Measurements from ENCODE around the gene HSP90AB1. TPM values are rescaled to one million over a fixed set of nuclear protein-coding genes. Genes with fewer than 3 reads are reported as not detected.

Gene HSP90AB1
- 1,000 to 10,000 TPM; 2,498 to 2,524 TPM for total RNA-seq

DNA sequence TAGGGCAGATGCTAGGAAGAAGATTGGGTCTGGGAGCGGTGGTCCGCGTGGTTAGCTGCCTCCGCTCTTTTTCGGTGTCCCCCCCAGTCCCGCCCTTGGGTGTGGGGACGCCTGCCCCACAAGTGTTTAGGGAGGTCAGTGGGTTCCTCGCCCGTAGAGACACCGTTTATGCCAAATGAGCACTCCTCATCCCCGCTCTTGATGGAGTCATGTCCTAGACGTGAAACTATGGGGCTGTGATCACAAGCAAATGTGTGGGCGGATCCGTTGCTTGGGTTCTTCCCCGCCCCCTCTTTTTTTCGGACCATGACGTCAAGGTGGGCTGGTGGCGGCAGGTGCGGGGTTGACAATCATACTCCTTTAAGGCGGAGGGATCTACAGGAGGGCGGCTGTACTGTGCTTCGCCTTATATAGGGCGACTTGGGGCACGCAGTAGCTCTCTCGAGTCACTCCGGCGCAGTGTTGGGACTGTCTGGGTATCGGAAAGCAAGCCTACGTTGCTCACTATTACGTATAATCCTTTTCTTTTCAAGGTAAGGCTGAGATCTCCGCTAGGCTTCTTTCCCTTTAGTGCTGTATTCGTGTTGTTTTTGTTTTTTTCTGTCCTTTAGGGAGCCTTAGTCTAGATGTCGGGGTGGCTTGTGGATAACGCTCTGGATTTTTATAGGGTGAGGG is at the start of gene HSP90AB1:
HSP90AB1 (plus strand) TSS at position 439 of the 675 bp plus-strand sequence. CDS start 1,529 bp downstream, outside the sequence.
- Mint-ChIP-seq H3K4me3 (peak within 1 kb of the TSS; percentile 97), H3K4me1 (peaks cover 48% of the 10 kb centered on the region), H3K36me3 (peaks cover 51% of the 10 kb centered on the region), H3K27me3 (peaks cover 19% of the 10 kb centered on the region), H3K9me3 (no peaks in the 10 kb centered on the region), H3K27ac (peak within 1 kb of the TSS; percentile 100)
- peak; percentile 95 for DNase-seq

DNA sequence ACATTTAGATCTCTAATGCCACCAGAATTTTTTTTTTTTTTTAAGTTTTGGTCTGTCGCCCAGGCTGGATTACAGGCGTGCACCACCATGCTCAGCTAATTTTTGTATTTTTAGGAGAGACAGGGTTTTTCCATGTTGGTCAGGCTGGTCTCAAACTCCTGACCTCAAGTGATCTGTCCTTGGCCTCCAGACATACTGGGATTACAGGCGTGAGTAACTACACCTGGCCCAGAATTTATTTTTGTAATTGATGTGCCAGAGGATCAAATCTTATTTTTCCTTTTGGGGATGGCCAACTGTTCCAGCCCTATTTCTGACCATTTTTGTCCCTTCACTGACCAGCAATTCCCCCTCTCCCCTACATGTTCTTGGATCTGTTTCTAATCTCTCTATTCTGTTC is 48.2 kb upstream of the HSP90AB1 start:
- no peaks in the 10 kb centered on the region for H3K9me3 Mint-ChIP-seq
- H3K36me3 Mint-ChIP-seq = no peaks in the 10 kb centered on the region
- H3K27me3 Mint-ChIP-seq = no peaks in the 10 kb centered on the region
- H3K27ac Mint-ChIP-seq = no peak overlapping the region
- no peak overlapping the region for H3K4me3 Mint-ChIP-seq
- no peaks in the 10 kb centered on the region for H3K4me1 Mint-ChIP-seq
- no peak for DNase-seq

DNA sequence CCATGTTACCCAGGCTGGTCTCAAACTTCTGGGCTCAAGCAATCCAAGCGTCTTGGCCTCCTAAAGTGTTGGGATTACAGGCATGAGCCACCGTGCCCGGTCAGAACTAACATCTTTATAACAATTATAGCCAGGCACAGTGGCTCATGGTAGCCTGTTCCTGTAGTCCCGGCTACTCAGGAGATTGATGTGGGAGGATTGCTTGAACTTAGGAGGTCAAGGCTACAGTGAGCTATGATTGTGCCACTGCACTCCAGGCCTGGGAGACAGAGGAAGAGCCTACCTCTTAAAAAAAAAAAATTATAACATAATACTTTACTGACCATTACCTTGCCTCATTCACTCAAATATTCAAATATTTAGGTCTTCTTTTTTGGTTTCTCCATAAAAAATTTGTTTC is 47.0 kb upstream of the HSP90AB1 start:
- Mint-ChIP-seq H3K27me3 (no peaks in the 10 kb centered on the region), H3K36me3 (no peaks in the 10 kb centered on the region), H3K4me3 (no peak overlapping the region), H3K4me1 (no peaks in the 10 kb centered on the region), H3K9me3 (no peaks in the 10 kb centered on the region), H3K27ac (no peak overlapping the region)
- DNase-seq = no peak

GRCh38 chr6:44201200-44201599 is 45.7 kb upstream of the HSP90AB1 start:
- no peaks in the 10 kb centered on the region for H3K27me3 Mint-ChIP-seq
- H3K36me3 Mint-ChIP-seq = no peaks in the 10 kb centered on the region
- H3K27ac Mint-ChIP-seq = no peak overlapping the region
- H3K4me3 Mint-ChIP-seq = no peak overlapping the region
- no peak for DNase-seq
- H3K9me3 Mint-ChIP-seq = no peaks in the 10 kb centered on the region
- H3K4me1 Mint-ChIP-seq = no peaks in the 10 kb centered on the region

GRCh38 chr6:44201638-44202303 is 45.1 kb upstream of the HSP90AB1 start:
- DNase-seq = no peak
- H3K4me3 Mint-ChIP-seq = no peak overlapping the region
- H3K27me3 Mint-ChIP-seq = no peaks in the 10 kb centered on the region
- H3K4me1 Mint-ChIP-seq = no peaks in the 10 kb centered on the region
- H3K36me3 Mint-ChIP-seq = no peaks in the 10 kb centered on the region
- H3K9me3 Mint-ChIP-seq = no peaks in the 10 kb centered on the region
- no peak overlapping the region for H3K27ac Mint-ChIP-seq

DNA sequence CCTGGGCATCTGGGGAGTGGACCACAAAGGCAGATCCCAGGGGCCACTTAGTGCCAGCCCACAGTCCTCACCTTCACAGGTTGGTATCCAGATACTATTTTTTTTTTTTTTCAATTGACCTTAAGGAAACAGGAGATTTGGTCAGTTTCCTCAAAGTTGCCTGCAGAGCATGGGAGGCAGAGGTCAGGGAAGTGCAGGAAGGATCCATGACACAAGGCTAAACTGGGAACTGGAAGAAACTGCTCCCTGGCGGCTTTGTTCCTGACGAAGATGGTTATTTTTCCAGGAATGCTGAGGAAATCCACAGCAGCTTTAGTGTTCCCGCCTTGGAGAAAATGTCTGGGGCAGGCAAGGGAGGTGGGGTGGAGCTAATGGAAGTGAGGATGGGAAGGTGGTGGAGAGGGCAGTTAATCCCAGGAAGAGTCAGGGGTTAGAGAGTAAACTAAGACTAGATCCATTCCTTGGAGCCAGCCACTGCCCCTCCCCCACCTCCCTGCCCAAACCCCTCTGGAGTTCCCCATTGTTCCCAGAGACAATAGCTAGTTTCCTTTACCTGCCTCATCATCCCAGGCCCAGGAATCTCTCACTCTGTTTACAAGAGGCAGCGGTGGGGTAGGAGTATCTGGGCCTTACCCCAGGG is 44.4 kb upstream of the HSP90AB1 start:
- Mint-ChIP-seq H3K9me3 (no peaks in the 10 kb centered on the region), H3K4me1 (no peaks in the 10 kb centered on the region), H3K4me3 (no peak overlapping the region), H3K36me3 (no peaks in the 10 kb centered on the region), H3K27ac (no peak overlapping the region), H3K27me3 (no peaks in the 10 kb centered on the region)
- DNase-seq = no peak

- Mint-ChIP-seq H3K4me3 (no peak overlapping the region), H3K27me3 (no peaks in the 10 kb centered on the region), H3K4me1 (no peaks in the 10 kb centered on the region), H3K9me3 (no peaks in the 10 kb centered on the region), H3K27ac (no peak overlapping the region), H3K36me3 (no peaks in the 10 kb centered on the region)
- DNase-seq = no peak
These were observed 43.7 kb upstream of the HSP90AB1 start for GRCh38 chr6:44202972-44203750.

DNA sequence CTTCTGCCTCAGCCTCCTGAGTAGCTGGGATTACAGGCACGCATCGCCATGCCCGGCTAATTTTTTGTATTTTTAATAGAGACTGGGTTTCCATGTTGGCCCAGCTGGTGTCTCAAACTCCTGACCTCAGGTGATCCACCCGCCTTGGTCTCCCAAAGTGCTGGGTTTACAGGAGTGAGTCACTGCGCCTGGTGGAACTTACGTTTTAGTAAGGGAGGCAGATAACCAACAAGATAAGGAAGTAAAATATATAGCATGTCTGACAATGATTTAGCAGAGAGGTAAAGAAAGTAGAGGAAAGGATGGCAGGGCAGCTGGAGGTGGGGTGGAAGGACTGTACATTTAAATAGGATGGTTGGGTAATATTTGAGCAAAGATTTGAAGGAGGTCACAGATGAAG is 42.9 kb upstream of the HSP90AB1 start:
- Mint-ChIP-seq H3K4me3 (no peak overlapping the region), H3K9me3 (no peaks in the 10 kb centered on the region), H3K27ac (no peak overlapping the region), H3K36me3 (no peaks in the 10 kb centered on the region), H3K4me1 (no peaks in the 10 kb centered on the region), H3K27me3 (no peaks in the 10 kb centered on the region)
- no peak for DNase-seq

DNA sequence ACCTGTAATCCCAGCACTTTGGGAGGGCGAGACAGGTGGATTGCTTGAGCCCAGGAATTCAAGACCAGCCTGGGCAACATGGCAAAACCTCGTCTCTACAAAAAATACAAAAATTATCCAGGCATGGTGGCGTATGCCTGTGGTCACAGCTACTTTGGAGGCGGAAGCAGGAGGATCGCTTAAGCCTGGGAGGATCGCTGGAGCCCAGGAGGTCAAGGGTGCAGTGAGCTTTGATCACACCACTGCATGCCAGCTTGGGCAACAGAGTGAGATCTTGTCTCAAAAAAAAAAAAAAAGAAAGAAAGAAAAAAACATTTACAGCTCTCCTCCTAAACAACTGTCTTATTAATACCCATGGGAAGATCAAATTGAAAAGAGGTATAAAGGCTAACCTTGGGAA is 38.9 kb upstream of the HSP90AB1 start:
- no peaks in the 10 kb centered on the region for H3K27me3 Mint-ChIP-seq
- no peaks in the 10 kb centered on the region for H3K4me1 Mint-ChIP-seq
- no peaks in the 10 kb centered on the region for H3K9me3 Mint-ChIP-seq
- no peak for DNase-seq
- H3K27ac Mint-ChIP-seq = no peak overlapping the region
- no peaks in the 10 kb centered on the region for H3K36me3 Mint-ChIP-seq
- no peak overlapping the region for H3K4me3 Mint-ChIP-seq

DNA sequence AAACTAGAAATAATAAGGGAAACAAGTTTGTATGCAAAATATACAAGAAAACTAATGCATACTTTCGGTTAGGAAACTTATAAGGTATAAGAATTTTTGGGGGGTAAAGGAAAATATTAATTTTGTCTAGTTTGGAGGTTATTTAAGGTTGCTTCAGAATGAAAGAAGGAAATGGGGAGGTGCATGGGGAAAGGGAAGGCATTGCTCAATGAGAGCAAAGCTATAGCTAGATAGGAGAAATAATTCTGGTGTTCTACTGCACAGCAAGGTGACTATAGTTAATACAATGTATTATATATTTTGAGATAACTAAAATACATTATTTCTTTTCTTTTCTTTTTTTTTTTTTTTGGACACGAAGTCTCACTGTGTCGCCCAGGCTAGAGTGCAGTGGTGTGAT is 35.6 kb upstream of the HSP90AB1 start:
- DNase-seq = no peak
- Mint-ChIP-seq H3K36me3 (no peaks in the 10 kb centered on the region), H3K9me3 (no peaks in the 10 kb centered on the region), H3K4me1 (no peaks in the 10 kb centered on the region), H3K27ac (no peak overlapping the region), H3K27me3 (peaks cover 4% of the 10 kb centered on the region), H3K4me3 (no peak overlapping the region)

DNA sequence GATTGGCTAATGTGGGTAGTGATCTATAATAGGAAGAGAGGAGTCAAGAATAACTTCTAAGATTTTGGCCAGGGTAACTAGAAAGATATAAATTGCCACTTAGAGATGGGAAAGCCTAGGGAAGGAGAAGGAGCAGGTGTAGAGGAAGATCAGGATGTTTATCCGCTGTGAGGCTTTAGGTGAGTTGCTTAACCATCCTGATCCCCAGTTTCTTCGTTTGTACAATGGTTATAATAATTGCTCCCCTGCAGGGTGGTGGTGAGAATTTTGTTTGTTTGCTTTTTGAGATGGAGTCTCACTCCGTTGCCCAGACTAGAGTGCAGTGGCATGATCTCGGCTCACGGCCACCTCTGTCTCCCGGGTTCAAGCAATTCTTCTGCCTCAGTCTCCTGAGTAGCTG is 32.6 kb upstream of the HSP90AB1 start:
- no peaks in the 10 kb centered on the region for H3K36me3 Mint-ChIP-seq

DNA sequence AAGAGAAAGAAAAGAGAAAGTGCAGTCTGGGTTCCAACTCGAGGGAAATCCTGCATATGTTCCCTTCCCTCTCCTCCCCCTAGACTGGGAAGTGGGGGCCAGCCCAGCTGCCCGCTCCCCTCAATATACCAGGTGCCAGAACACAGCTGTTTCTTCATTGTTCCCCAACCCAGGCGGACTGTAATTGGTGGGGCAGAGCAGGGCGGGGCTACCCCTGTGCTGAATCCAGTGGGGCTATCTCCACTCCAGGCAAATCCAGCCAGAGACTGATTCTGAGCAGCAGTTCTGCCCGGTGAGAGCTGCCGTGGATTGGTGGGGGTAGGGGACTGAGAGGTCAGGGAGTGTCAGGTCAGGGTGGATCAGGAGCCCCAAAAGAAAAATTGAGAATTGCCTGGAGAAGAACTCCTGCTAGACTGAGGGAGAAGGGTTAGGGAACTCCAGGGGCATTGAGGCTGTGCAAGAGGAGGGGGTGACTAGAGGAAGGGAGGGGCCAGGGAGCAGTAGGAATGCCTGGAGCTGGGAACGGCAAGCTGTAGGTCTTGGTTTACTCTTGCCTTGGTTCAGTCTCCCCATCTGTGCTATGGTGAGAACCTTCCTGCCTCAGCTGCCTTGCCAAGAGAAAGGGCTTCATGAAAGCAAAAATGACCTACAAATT is 30.1 kb upstream of the HSP90AB1 start, which contains the start of gene MYMX:
MYMX (plus strand) TSS at position 250 of the 655 bp plus-strand sequence. CDS start 546 bp downstream, outside the sequence.
- Mint-ChIP-seq H3K36me3 (no peaks in the 10 kb centered on the region), H3K27ac (no peak within 1 kb of the TSS), H3K27me3 (peaks cover 12% of the 10 kb centered on the region), H3K4me1 (peaks cover 16% of the 10 kb centered on the region), H3K4me3 (no peak within 1 kb of the TSS), H3K9me3 (no peaks in the 10 kb centered on the region)
- DNase-seq = no peak

More for the DNA sequence above, 32.6 kb upstream of the HSP90AB1 start:
- DNase-seq = no peak
- H3K9me3 Mint-ChIP-seq = no peaks in the 10 kb centered on the region
- no peak overlapping the region for H3K27ac Mint-ChIP-seq
- H3K27me3 Mint-ChIP-seq = peaks cover 12% of the 10 kb centered on the region
- H3K4me1 Mint-ChIP-seq = peaks cover 6% of the 10 kb centered on the region
- no peak overlapping the region for H3K4me3 Mint-ChIP-seq

DNA sequence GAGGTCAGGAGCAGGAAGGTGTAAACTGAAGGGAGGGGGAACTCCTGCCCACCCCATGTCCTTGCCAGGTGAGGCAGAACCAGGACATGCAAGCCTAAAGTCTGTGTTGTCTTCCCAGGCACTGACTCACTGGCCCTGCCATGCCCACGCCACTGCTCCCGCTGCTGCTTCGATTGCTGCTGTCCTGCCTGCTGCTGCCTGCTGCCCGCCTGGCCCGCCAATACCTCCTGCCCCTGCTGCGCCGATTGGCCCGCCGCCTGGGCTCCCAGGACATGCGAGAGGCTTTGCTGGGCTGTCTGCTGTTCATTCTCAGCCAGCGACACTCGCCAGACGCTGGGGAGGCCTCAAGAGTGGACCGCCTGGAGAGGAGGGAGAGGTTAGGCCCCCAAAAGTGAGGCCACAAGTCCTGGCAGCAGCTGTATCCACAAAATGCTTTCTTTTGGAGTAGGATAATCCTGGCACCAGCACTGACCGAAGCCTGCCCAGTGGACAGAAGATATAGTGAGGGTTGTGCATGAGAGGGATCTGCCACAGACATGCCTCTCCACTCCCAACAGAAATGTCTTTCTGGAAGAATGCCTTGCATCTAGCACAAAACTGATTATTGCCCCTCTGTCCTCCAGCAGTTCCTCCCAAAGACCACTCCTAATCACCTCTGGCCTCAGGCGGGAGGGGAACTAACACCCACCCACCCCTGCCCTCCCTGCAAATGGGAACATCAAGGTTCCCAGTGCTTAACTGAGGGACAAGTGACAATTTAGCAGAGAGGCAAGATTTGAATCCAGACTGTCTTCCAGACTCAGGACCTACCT is 29.4 kb upstream of the HSP90AB1 start:
- DNase-seq = no peak
- Mint-ChIP-seq H3K27me3 (peaks cover 13% of the 10 kb centered on the region), H3K4me3 (no peak overlapping the region), H3K27ac (no peak overlapping the region), H3K4me1 (peaks cover 22% of the 10 kb centered on the region), H3K36me3 (no peaks in the 10 kb centered on the region), H3K9me3 (no peaks in the 10 kb centered on the region)

All from activated naive CD8-positive, alpha-beta T cell treated with anti-CD3 and anti-CD28 coated beads for 36 hours (primary cell).